Stomach (tissue), 4 donors: Measurements from ENCODE around the gene TRMU.

Source experiments
- EP300 ChIP-seq: sonication (generic); formaldehyde crosslinking; IDR thresholded peaks from one replicate; pipeline ENCODE4 v1.6.1; 2017; ENCODE audit warnings: antibody characterized with exemption
- POLR2A ChIP-seq, 4 donors: fragments of 450-650 bp; IDR thresholded peaks; one replicate each; pipeline ENCODE4 v1.6.1; 2016; ENCODE audit warnings: antibody characterized with exemption in 4 of 4, control low read depth in 2 of 4, mild to moderate bottlenecking in 1 of 4, moderate library complexity in 1 of 4
- POLR2AphosphoS5 ChIP-seq, 3 donors: sonication (generic); formaldehyde crosslinking; IDR thresholded peaks; one replicate each; pipeline ENCODE4 v1.6.1; 2016; ENCODE audit warnings: antibody characterized with exemption in 3 of 3
- TF ChIP-seq, protein P1 (sequence below), 7 experiments: fragments of 450-650 bp in 4 of 7; fragments of 200-600 bp in 3 of 7; sonication (generic) in 3 of 7; IDR thresholded peaks; one replicate each; pipeline ENCODE4 v1.5.1; 2016 to 2019; ENCODE audit warnings: antibody characterized with exemption in 7 of 7, control low read depth in 2 of 7, mild to moderate bottlenecking in 1 of 7

DNA sequence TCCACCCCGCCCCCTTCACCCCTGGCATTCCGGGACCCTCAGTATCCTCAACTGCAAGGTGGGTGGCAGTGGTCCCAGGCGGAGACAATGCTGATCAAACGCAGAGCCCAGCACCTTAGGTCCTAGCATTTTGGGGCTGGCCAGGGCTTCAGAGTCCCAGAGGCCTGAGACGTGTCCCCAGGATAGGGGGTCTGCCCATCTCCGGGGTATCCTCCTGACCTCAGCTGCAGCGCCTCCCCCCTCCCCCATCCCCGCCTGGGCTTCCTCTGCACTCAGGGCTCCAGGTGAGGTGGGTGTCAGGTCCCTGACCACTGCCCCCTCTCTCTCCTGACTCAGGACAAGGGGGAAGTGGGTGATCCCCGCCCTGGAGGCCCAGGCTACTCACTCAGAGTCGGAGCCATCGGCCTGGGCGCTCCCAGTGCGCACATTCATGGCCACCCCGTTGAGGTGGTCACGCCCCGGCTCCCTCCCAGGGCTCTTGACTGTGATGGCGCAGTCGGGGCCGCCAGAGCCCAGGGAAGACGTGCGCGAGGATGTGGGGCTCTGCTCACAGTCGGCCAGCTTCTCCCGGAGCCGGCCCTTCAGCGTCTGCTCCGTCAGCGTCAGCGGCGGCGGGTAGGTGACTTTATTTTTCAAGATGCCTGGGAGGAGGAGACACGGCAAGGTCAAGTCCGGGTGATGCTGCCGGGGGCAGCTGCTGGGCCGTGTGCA is 28.3 kb downstream of the TRMU start:
- TF ChIP-seq POLR2A (IDR thresholded peaks at IDR 0.05) (no peak), POLR2AphosphoS5 (IDR thresholded peaks at IDR 0.05) (no peak), EP300 (no peak)
- TF ChIP-seq, protein P1, sequence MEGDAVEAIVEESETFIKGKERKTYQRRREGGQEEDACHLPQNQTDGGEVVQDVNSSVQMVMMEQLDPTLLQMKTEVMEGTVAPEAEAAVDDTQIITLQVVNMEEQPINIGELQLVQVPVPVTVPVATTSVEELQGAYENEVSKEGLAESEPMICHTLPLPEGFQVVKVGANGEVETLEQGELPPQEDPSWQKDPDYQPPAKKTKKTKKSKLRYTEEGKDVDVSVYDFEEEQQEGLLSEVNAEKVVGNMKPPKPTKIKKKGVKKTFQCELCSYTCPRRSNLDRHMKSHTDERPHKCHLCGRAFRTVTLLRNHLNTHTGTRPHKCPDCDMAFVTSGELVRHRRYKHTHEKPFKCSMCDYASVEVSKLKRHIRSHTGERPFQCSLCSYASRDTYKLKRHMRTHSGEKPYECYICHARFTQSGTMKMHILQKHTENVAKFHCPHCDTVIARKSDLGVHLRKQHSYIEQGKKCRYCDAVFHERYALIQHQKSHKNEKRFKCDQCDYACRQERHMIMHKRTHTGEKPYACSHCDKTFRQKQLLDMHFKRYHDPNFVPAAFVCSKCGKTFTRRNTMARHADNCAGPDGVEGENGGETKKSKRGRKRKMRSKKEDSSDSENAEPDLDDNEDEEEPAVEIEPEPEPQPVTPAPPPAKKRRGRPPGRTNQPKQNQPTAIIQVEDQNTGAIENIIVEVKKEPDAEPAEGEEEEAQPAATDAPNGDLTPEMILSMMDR (IDR thresholded peaks at IDR 0.05), result no peak
